ENCODE results near the gene ANAPC2. TPM values are rescaled to one million over a fixed set of nuclear protein-coding genes. Genes with fewer than 3 reads are reported as not detected.

The ANAPC2 gene
- total RNA-seq, 1 donor from 2014 or later, result 24.1 TPM

DNA sequence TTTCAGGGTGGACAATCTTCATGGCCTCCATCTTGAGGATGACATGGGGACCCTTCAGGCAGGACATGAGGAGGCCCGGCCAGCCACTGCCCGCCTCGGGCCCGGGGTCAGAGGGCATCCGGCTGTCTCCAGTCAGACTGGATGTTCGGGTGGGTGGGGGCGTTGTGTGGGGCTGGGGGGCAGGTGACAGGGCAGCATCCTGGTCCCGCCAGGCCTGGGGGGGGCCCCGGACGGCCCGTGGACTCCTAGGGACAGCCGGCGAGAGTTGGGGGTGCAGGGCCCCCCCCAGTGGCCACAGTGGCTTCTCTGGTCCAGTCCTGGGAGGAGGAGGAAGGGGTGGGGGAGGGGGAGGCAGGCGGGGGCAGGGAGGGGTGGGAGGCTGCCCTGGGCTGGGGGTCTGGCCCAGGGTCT lies 32.7 kb upstream of the ANAPC2 start:
- Histone ChIP-seq H3K4me1 (peaks cover 5 to 19% of the 10 kb centered on the region in 2 donors), H3K4me3 (peak overlapping the region; percentile 54 to 69)
- intact Hi-C loops (cut with DNase I), result loop anchor here (10.0 kb wide), 1 partner anchor 426 kb away; the partner anchor contains the start of genes CCDC183 and TMEM141

DNA sequence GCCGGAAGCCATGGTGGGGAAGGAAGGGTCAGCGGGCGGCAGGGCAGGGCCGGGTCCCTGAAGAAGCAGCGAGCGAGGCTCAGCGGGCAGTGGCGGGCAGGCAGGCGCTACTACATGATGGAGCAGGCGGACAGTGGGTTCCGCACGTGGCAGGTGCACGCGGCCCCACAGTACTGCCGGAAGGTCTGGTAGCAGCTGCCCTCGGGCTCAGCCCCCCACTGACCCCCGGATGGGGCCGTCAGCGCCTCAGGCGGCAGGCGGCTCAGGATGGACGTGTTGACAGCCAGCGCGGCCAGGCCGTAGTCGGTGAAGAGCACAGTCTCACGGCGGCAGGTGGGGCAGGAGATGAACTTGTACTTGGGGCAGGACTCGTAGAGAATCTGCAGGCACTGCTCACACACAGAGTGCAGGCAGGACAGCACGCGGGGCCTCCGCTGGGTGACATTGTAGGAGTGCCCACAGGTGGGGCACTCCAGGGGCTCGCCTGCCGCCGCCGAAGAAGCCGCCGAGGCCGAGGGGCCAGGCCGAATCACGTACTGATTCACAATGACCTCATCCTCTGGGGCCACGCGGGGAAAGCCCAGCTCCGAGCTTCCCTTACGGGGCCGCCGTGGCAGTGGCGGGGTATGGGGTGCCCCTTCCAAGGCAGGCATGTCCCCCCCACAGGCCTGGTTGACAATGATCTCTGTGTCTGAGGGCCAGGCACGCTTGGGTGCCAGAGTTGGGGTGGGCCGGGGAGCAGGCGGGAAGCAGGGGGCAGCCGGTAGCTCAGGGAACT lies 32.1 kb upstream of the ANAPC2 start:
- no peaks in the 10 kb centered on the region for H3K9me3 ChIP-seq
- DNase-seq (ENCODE audit: low spot score in 2 of 2), result no peak
- H3K4me3 ChIP-seq, result no peak overlapping the region
- H3K36me3 ChIP-seq, result no peaks in the 10 kb centered on the region
- H3K27ac ChIP-seq, result no peak overlapping the region
- H3K27me3 ChIP-seq, result no peaks in the 10 kb centered on the region
- TF ChIP-seq, protein P1, sequence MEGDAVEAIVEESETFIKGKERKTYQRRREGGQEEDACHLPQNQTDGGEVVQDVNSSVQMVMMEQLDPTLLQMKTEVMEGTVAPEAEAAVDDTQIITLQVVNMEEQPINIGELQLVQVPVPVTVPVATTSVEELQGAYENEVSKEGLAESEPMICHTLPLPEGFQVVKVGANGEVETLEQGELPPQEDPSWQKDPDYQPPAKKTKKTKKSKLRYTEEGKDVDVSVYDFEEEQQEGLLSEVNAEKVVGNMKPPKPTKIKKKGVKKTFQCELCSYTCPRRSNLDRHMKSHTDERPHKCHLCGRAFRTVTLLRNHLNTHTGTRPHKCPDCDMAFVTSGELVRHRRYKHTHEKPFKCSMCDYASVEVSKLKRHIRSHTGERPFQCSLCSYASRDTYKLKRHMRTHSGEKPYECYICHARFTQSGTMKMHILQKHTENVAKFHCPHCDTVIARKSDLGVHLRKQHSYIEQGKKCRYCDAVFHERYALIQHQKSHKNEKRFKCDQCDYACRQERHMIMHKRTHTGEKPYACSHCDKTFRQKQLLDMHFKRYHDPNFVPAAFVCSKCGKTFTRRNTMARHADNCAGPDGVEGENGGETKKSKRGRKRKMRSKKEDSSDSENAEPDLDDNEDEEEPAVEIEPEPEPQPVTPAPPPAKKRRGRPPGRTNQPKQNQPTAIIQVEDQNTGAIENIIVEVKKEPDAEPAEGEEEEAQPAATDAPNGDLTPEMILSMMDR (IDR thresholded peaks at IDR 0.05), result no peak
- intact Hi-C loops (cut with DNase I), result loop anchor here (10.0 kb wide), 1 partner anchor 426 kb away; the partner anchor contains the start of genes CCDC183 and TMEM141
- H3K4me1 ChIP-seq, result peaks cover 5 to 19% of the 10 kb centered on the region in 2 donors

More for the DNA sequence above, 32.7 kb upstream of the ANAPC2 start:
- DNase-seq (ENCODE audit: low spot score in 2 of 2), result no peak
- no peak overlapping the region for H3K27ac ChIP-seq
- no peaks in the 10 kb centered on the region for H3K36me3 ChIP-seq
- no peaks in the 10 kb centered on the region for H3K9me3 ChIP-seq
- no peaks in the 10 kb centered on the region for H3K27me3 ChIP-seq
- TF ChIP-seq, protein P1 (IDR thresholded peaks at IDR 0.05), result no peak

DNA sequence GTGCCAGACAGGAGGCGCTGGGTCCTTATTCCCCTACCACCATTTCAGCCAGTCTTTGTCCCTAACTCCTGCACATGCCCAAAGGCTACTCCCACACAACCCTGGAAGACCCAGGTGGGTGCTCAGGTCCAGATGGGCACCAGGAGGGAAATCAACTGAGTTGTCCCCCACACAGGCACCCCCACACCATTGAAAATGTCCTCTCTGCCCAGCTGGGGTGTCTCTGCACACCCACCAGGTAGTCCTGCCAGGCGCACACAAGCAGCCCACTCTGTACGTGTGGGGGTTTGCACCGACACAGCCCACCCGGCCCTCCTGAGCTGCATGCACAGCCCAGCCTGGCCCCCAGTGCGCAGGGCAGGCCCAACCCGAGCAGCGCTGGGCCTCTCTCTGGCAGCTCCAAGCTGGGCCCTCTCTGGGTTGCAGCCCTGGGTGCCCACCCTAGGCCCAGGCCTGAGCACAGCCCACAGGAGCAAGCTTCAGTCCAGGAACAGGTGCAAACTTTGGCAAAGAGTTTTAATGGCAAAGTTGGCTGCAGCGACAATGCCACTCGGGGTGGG lies 31.5 kb upstream of the ANAPC2 start:
- TF ChIP-seq, protein P1 (IDR thresholded peaks at IDR 0.05), result no peak
- Histone ChIP-seq H3K27me3 (no peaks in the 10 kb centered on the region), H3K4me3 (no peak overlapping the region), H3K4me1 (peaks cover 5 to 19% of the 10 kb centered on the region in 2 donors), H3K9me3 (no peaks in the 10 kb centered on the region), H3K36me3 (no peaks in the 10 kb centered on the region), H3K27ac (no peak overlapping the region)
- intact Hi-C loops (cut with DNase I), result loop anchor here (10.0 kb wide), 1 partner anchor 425 kb away; the partner anchor contains the start of genes CCDC183 and TMEM141
- DNase-seq (ENCODE audit: low spot score in 2 of 2), result no peak

DNA sequence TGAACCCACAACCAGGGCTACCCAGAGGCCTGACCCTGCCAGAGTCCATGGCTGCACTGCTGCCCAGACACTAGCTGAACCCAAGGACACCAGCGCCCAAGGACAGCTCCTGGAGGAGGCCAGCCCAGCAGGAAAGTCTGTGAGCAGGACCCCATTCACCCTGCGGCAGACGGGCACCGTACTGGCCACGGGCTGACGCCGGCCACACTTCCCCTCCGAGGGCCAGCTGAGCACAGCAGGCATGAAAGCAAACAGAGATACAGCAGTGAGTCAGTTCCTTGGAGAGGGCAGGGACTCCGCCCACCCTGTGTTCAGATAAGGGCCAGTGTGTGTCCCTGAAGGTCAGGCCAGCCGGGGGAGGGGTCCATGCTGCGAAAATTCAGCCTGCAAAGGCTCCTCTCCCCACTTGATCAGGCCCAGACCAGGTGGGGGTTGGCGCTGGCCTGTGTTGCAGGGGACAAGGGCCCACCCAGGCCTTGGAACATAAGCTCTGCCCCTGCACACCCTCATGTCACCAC lies 30.5 kb upstream of the ANAPC2 start:
- H3K4me3 ChIP-seq, result no peak overlapping the region
- H3K4me1 ChIP-seq, result peaks cover 5 to 14% of the 10 kb centered on the region in 2 donors
- H3K27me3 ChIP-seq, result no peaks in the 10 kb centered on the region
- no peaks in the 10 kb centered on the region for H3K36me3 ChIP-seq
- H3K27ac ChIP-seq, result no peak overlapping the region
- no peak for DNase-seq (ENCODE audit: low spot score in 2 of 2)
- TF ChIP-seq, protein P1 (IDR thresholded peaks at IDR 0.05), result no peak
- H3K9me3 ChIP-seq, result no peaks in the 10 kb centered on the region
- intact Hi-C loops (cut with DNase I), result no loop called here

DNA sequence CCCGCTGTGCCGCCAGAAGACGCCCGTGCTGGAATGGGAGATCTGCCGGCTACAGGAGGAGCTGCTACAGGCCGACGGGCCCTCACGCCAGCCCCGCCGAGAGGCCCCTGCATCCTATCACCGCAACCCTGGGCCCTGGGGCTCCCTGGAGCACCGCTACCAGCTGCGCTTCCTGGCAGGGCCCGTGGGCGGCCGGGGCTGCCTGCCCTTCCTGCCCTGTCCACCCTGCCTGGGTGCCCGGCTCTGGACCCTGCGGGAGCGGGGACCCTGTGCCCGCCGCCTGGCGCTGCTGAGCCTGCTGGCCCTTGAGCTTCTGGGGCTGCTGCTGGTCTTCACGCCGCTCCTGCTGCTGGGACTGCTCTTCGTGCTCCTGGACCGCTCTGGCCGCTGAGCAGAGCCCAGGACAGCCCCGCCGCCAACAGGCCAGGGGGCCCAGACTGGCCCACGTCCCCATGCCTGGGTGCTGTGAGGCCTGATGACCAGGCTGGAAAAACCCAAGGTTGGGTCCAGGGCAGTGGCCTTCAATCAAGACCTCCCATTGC lies 29.9 kb upstream of the ANAPC2 start:
- intact Hi-C loops (cut with DNase I), result no loop called here
- Histone ChIP-seq H3K9me3 (no peaks in the 10 kb centered on the region), H3K36me3 (no peaks in the 10 kb centered on the region), H3K4me3 (peak overlapping the region in 1 of 2 donors; percentile 30), H3K27ac (no peak overlapping the region), H3K27me3 (no peaks in the 10 kb centered on the region), H3K4me1 (peaks cover 5 to 14% of the 10 kb centered on the region in 2 donors)
- TF ChIP-seq, protein P1 (IDR thresholded peaks at IDR 0.05), result no peak
- DNase-seq (ENCODE audit: low spot score in 2 of 2), result no peak

All from ascending aorta (tissue), 2 donors.